Transverse colon (tissue), 4 donors: ENCODE measurements around the gene SEZ6. TPM values are rescaled to one million over a fixed set of nuclear protein-coding genes. Genes with fewer than 3 reads are reported as not detected.

Source experiments
- DNase-seq: peaks from one replicate; pipeline ENCODE4 v3.0.0-alpha.2; 2019
- H3K27ac ChIP-seq, 4 donors: fragments of 200-600 bp; sonication (generic); 2 replicates each; pipeline ENCODE4 v1.5.1; 2016 to 2018; ENCODE audit warnings: inconsistent platforms in 4 of 4
- H3K27me3 ChIP-seq: fragments of 200-600 bp; sonication (generic); 2 replicates; pipeline ENCODE4 v1.5.1; 2017; ENCODE audit warnings: inconsistent platforms
- H3K36me3 ChIP-seq, 4 donors: fragments of 200-600 bp; sonication (generic); 2 replicates each; pipeline ENCODE4 v1.5.1; 2017 to 2019; ENCODE audit warnings: inconsistent platforms in 4 of 4
- H3K4me1 ChIP-seq, 4 donors: fragments of 200-600 bp; sonication (generic); 2 replicates each; pipeline ENCODE4 v1.5.1; 2017 to 2020; ENCODE audit warnings: inconsistent platforms in 4 of 4
- H3K4me3 ChIP-seq, 4 donors: fragments of 200-600 bp; sonication (generic); 1 replicate in 1 of 4; 2 replicates in 3 of 4; pipeline versions ENCODE4 v1.5.1 to v1.6.1; 2017 to 2019; ENCODE audit warnings: inconsistent platforms in 4 of 4
- H3K9me3 ChIP-seq, 2 donors: fragments of 200-600 bp; sonication (generic); 2 replicates each; pipeline ENCODE4 v1.5.1; 2017 to 2019; ENCODE audit warnings: inconsistent platforms in 2 of 2
- CTCF ChIP-seq, 5 experiments: fragments of 200-600 bp in 3 of 5; fragments of 450-650 bp in 2 of 5; sonication (generic) in 3 of 5; IDR thresholded peaks; 1 replicate in 2 of 5; 2 replicates in 3 of 5; pipeline ENCODE4 v1.5.1; 2016 to 2017; ENCODE audit warnings: antibody characterized with exemption in 5 of 5, inconsistent platforms in 3 of 5, mild to moderate bottlenecking in 2 of 5, moderate library complexity in 1 of 5
- EP300 ChIP-seq: sonication (generic); formaldehyde crosslinking; IDR thresholded peaks from one replicate; pipeline ENCODE4 v1.6.1; 2017; ENCODE audit warnings: antibody characterized with exemption, low read depth
- POLR2A ChIP-seq: fragments of 450-650 bp; IDR thresholded peaks from one replicate; pipeline ENCODE4 v1.6.1; 2016; ENCODE audit warnings: antibody characterized with exemption, mild to moderate bottlenecking, moderate library complexity
- POLR2AphosphoS5 ChIP-seq, 3 donors: sonication (generic); formaldehyde crosslinking; IDR thresholded peaks; one replicate each; pipeline ENCODE4 v1.6.1; 2016; ENCODE audit warnings: antibody characterized with exemption in 3 of 3
- WGBS, 2 donors: methylation state at CpG; one replicate each; pipeline ENCODE4 v1.1.5; 2018; ENCODE audit warnings: low coverage in 1 of 2; 5-methylcytosine and 5-hydroxymethylcytosine counted together
- in situ Hi-C, 4 donors: fragments of 200-750 bp; cut with MboI; loops; one replicate each; pipeline versions ENCODE4 v1.15.0 to v1.15.1; 2017; ENCODE audit warnings: low sequenced_read_pairs in 3 of 4, low pct_ligation_motif_present in 1 of 4, low pct_unique_long_range_greater_than_20kb in 1 of 4
- intact Hi-C: fragments of 100-400 bp; cut with DNase I; formaldehyde crosslinking; loops from one replicate; pipeline ENCODE4 v1.15.1; 2023; ENCODE audit warnings: low total_unique reads
- total RNA-seq, 4 donors: library from RNA; depleted of rRNA; stranded (reverse); fragments of >200 nt; gene quantifications; one replicate each; pipeline ENCODE4 v1.1.0, GENCODE V29; 2016

SEZ6 gene
- total RNA-seq, 4 donors from 2014 or later, result 0.14 TPM; not detected in 3

DNA sequence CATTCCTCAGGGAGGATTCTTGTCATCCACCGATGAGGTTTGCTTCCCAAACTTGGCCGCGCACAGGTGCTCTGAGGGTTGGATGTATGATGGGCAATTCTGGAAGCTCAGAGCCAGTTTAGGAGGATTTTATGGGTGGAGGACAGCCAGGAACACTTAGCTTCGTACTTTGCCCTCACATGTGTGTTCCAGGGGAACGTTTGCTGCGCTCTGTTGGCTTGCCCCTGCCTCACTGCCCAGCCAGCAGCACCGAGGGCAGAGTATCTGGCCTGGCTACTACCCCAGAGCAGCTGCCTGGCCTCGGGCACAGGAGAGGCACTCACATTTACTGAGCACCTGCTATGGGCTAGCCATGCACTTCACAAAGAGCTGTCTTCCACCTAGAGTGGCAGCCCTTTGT is 14.1 kb downstream of the SEZ6 start:
- intact Hi-C loops, result no loop called here
- Histone ChIP-seq H3K4me1 (peaks cover 0 to 3% (median 0%) of the 10 kb centered on the region in 4 donors), H3K36me3 (no peaks in the 10 kb centered on the region), H3K9me3 (no peaks in the 10 kb centered on the region), H3K27me3 (peaks cover 3% of the 10 kb centered on the region), H3K4me3 (no peak overlapping the region), H3K27ac (no peak overlapping the region)
- TF ChIP-seq POLR2A, result no peak
- TF ChIP-seq POLR2AphosphoS5 (IDR thresholded peaks at IDR 0.05), result no peak
- no peak for TF ChIP-seq CTCF (IDR thresholded peaks at IDR 0.05)
- no peak for TF ChIP-seq EP300
- WGBS, 2 donors, result 55% methylated on average over 8 of the region's 8 CpGs; no CpG with 5 or more reads in 1 of the 2 donors
- DNase-seq, result no peak
- in situ Hi-C loops, result no loop called here

DNA sequence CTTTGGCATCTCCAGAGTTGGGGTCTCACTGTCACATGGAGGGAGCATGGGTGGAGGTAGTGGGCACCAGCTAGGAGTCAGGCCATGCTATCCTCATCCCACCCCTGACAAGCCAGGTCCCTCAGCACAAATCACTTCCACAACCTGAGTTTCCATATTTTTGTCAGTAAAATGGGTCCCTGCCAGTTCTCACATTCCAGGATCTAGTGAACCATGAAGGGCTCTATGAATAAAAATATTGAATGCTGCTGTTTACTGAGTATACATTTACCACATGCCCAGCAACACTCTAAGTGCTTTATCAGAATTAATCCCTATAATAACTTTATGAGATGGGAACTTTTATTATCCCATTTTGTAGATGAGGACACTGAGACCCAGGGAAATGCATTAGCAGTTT is 16.8 kb downstream of the SEZ6 start:
- Histone ChIP-seq H3K36me3 (no peaks in the 10 kb centered on the region), H3K4me3 (no peak overlapping the region), H3K27me3 (peaks cover 19% of the 10 kb centered on the region), H3K9me3 (no peaks in the 10 kb centered on the region), H3K4me1 (no peaks in the 10 kb centered on the region), H3K27ac (no peak overlapping the region)
- intact Hi-C loops, result no loop called here
- DNase-seq, result no peak
- in situ Hi-C loops, result no loop called here
- TF ChIP-seq POLR2AphosphoS5 (IDR thresholded peaks at IDR 0.05), result no peak
- TF ChIP-seq CTCF (IDR thresholded peaks at IDR 0.05), result no peak
- TF ChIP-seq POLR2A, result no peak
- no peak for TF ChIP-seq EP300

DNA sequence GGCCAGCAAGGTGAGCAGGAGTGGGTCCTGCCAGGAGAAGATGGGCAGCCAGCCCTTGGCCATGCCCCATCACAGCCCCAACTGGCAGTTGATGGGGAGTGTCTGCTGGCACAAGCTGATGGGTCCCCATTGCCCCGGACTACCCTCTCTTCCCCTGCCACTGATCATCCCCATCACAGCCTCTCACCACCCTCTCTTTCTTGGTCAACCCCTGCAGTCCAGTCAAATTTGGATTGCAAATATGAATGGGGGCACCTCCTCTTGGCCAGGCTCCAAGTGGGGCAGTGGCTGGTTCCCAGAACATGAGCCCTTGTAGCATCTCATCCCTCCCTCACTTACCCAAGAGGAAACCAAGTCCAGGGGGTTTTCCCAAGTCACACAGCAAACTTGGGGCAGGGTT is 17.4 kb downstream of the SEZ6 start:
- Histone ChIP-seq H3K27ac (no peak overlapping the region), H3K27me3 (peaks cover 19% of the 10 kb centered on the region), H3K36me3 (no peaks in the 10 kb centered on the region), H3K4me1 (no peaks in the 10 kb centered on the region), H3K4me3 (no peak overlapping the region), H3K9me3 (no peaks in the 10 kb centered on the region)
- in situ Hi-C loops, result no loop called here
- DNase-seq, result no peak
- intact Hi-C loops, result no loop called here
- 88 to 100% methylated on average over 1 of the region's 1 CpG for WGBS, 2 donors
- TF ChIP-seq POLR2A, result no peak
- TF ChIP-seq EP300, result no peak
- no peak for TF ChIP-seq POLR2AphosphoS5 (IDR thresholded peaks at IDR 0.05)
- no peak for TF ChIP-seq CTCF (IDR thresholded peaks at IDR 0.05)

DNA sequence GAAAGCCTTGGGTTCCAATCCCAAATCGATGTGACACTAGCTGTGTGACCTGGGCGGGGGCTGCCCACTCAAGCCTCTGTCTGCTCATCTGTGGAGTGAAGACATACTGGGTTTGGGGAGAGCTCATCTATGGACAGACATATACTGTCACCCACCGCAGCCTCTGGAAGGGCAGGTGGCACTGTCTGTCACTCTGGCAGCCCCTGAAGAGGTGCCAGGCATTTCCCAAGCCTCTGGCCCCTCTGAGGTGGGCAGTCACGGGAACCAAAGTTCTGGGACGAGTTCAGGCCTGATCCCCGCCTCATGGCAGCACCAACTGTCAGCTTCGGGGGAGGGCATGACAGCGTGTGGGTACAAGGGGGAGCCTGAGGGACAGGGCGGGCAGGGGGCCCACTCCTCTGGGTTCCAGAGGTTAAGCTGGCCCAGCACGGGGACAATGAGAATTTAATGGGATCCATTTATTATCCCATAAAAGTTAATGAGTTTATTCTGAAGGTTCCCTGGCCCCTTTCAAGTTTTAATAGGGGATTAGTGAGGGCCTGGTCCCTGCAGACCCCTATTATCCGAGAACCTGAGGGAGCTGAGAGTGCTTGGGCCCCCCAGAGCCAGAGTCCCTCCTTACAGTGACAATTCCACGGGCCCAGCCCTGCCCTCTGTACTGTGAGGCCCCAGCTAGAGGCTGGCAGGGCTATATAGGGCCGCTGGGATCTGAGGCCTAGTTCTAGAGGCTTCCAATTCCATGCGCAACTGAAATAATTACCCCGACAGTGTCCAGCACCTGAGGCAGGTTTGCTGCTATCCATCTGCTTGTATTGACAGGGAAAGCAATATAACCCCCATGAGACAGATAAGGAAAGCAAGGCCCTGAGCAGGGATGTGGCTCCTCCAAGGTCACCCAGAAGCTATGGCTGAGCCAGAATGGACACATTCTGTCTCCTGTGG is 18.8 kb downstream of the SEZ6 start:
- in situ Hi-C loops (no loop called here), intact Hi-C loops (no loop called here)
- H3K4me1 ChIP-seq, result no peaks in the 10 kb centered on the region
- H3K36me3 ChIP-seq, result no peaks in the 10 kb centered on the region
- H3K9me3 ChIP-seq, result no peaks in the 10 kb centered on the region
- no peak for TF ChIP-seq POLR2AphosphoS5 (IDR thresholded peaks at IDR 0.05)
- TF ChIP-seq CTCF (IDR thresholded peaks at IDR 0.05), result no peak
- TF ChIP-seq POLR2A, result no peak
- no peak for TF ChIP-seq EP300
- no peak overlapping the region for H3K4me3 ChIP-seq
- WGBS, 2 donors, result 74% methylated on average over 14 of the region's 15 CpGs; no CpG with 5 or more reads in 1 of the 2 donors
- no peak for DNase-seq
- H3K27me3 ChIP-seq, result peaks cover 19% of the 10 kb centered on the region
- H3K27ac ChIP-seq, result no peak overlapping the region
